SW 1271 (cell line): ENCODE results near the gene POLR3E.
"Not testable (repeated sequence)": the region's sequence is repeated elsewhere in the genome, so short reads cannot be mapped to it uniquely, and the experiment has no call there.

Source experiments
- DNase-seq, 2 experiments: peaks; one replicate each; lab custom pipeline; 2025; lab: John Stamatoyannopoulos, UW

The POLR3E gene

GRCh38 chr16:22366371-22366770 lies 69.2 kb downstream of the POLR3E start:
- no peak for DNase-seq

GRCh38 chr16:22366889-22367288 lies 69.7 kb downstream of the POLR3E start:
- no peak for DNase-seq

GRCh38 chr16:22368200-22368826 lies 71.1 kb downstream of the POLR3E start:
- not testable (repeated sequence) for DNase-seq

- peak in 1 of 2 experiments; percentile 38 for DNase-seq
These were observed 72.1 kb downstream of the POLR3E start for GRCh38 chr16:22369221-22369811.

- no peak for DNase-seq
These were observed 73.0 kb downstream of the POLR3E start for GRCh38 chr16:22370038-22370820.

GRCh38 chr16:22372882-22373661 lies 75.9 kb downstream of the POLR3E start:
- DNase-seq = no peak

GRCh38 chr16:22373662-22374310 lies 76.6 kb downstream of the POLR3E start:
- DNase-seq = no peak

- DNase-seq = peak; percentile 70 to 90
These were observed 77.3 kb downstream of the POLR3E start, which contains the start of gene CDR2 for GRCh38 chr16:22374311-22375116. TSS of gene CDR2 (minus strand) at chr16:22374619. CDS start at chr16:22374309, 310 bp downstream.

GRCh38 chr16:22375117-22375962 lies 78.1 kb downstream of the POLR3E start:
- no peak for DNase-seq

- DNase-seq = no peak
These were observed 78.9 kb downstream of the POLR3E start for GRCh38 chr16:22375963-22376640.

GRCh38 chr16:22379656-22380055 lies 82.4 kb downstream of the POLR3E start:
- DNase-seq = no peak

- DNase-seq = no peak
These were observed 83.3 kb downstream of the POLR3E start for GRCh38 chr16:22380529-22380928.

- no peak for DNase-seq
These were observed 84.2 kb downstream of the POLR3E start for GRCh38 chr16:22381392-22381791.

- DNase-seq = no peak
These were observed 86.6 kb downstream of the POLR3E start for GRCh38 chr16:22383827-22384226.
